Activated CD8-positive, alpha-beta memory T cell treated with anti-CD3 and anti-CD28 coated beads, Interleukin-2, amount 50 U/mL, for 24 hours (primary cell): Measurements from ENCODE around the gene ERBB4.

Experiments
- DNase-seq: peaks from one replicate; pipeline ENCODE4 v3.0.0-alpha.2; 2020; ENCODE audit errors: extremely low read depth

The ERBB4 gene

DNA sequence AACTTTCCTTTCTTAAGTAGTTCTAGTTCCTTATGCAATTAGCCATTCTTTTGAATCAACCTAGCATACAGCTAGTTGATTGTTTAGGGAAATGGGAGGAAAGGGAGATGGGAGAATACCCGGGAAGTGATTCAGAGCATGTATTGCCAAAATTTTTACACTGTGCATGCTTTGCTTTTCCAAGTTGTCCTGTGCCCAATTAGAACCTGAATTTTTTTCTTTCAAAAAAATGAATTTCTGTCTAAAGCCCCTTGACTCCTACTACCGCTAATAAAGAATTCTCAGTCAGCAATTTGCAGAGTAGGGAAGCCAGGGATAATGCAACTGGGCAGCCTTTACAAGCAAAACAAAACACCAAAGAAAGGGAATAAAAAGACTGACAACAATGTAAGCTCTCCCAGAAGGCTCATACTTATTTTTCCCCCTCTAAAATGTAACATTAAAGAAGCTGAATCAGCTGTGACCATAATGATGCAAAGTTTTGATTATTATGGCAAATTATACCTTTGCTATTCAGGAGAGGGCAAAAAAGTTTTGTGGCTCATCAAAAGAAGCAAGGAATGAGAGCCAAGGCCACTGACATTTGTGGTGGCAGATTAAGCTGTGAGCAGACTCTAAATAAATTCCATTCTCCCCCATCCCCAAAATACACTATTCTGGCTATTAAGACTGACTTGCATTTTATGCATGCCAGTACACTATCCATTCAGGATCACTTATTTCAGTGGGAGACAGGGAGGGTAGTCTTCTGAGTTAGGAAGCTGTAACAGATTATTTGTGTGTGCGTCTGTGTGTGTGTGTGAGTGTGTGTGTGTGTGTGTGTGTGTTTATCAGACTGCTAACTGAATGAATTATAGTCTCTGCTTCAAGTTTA, 174.3 kb downstream of the ERBB4 start:
- no peak for DNase-seq

DNA sequence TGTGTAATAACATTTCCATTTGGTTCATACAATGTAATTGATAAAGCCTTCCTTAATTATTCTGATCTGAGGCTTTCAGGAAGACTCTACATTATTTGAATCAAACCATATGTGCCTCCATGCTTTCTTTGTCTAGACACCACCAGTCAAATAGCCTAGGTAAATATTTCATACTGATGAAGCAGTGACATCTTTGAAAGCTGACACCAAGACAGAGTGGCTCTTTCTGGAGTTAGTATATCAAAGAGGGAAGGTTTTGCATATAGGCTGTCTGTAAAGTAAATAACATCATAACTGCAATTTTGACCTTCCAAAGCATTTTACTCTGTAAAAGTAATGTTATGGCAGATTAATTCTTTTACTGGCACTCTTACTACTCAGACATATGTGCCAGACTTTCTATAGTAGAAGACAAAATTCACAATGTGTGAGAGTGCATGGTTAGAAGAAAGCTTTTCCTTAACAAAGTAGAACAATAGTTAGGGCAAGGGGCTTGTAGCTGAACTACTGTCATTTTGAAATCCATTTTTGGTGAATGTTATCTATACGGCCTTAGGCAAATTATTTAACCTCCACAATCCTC, 177.3 kb downstream of the ERBB4 start:
- DNase-seq = no peak

DNA sequence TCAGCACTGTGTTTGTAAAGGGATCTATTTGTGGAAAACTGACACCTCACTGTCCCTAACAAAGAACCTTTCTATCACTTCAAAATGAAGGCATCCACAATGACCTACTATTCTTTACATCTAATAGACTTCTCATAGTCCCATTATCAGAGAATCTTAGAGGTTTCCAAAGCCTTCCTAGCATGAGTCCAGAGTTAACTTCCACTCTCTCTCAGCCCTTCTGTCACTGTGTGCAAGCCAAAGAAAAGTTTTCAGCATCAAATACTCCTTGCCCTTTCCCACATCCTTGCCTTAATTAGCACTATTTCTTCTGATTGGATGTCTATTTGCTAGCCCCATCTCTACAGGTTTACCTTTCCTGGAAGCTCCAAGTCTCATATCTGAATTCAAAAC, 178.5 kb downstream of the ERBB4 start:
- no peak for DNase-seq

DNA sequence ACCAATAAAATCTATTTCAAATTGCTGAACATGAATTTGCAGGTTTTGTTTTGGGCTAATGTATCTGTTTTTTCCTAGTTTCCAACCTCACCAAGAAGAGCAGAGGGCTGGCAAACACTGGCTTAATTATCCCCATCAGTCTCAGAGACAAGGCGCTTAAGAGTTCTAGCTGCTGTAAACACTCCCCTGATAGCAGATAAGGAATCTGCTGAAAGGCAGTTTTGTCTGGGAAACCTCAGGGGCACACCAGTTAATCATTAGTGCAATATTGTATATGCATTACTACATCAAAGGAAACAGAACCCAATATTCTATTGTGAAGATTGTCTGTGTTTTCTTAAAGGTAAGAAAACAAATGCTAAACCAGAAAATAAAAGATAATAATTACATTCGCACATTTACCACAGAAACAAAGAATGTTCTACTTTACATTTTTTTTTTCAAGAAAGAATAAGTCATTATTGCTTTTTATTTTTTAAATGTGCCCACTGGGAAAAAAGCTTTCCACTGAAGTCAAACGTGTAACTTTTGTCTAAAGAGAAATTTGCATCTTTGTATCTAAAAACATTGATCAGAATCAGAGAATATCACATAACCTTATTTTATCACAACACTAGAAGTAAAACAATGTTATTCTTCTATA, 179.1 kb downstream of the ERBB4 start:
- no peak for DNase-seq

DNA sequence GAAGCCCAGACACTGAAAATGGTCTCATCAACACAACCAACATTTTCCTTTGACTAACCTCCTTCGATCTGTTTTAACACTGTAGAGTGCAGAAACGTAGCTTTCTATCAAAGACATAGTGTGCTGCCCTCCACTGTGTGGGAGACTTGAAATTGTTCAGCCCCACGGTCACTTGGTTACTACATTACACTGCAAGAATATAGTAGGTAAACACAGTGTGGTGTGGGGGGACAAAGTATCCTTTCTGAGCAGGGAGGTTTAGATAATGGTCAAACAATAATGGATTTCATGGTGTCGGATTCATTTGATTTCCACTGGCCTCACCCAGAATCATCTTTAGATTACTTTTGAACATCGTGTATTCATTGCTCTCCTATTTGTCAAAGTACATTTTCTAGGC, 181.0 kb downstream of the ERBB4 start:
- no peak for DNase-seq

DNA sequence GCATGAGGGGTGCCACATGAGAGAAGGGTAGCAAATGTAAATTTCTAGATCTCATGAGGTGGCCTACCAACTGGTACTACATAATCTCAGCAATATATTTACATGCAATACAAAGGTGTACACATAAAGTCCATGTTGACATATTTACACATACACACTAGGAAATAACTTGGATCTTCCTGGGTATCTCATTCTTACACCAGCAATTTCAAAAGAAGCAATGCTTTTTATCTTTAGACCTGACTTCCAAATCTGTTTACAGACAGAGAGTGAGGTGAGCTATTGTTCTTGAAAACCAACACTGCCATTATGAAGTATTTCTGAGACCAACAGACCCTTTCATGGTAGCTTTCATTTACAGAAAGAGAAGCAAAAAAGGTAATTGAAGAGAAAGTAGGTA, 184.2 kb downstream of the ERBB4 start:
- DNase-seq = no peak

DNA sequence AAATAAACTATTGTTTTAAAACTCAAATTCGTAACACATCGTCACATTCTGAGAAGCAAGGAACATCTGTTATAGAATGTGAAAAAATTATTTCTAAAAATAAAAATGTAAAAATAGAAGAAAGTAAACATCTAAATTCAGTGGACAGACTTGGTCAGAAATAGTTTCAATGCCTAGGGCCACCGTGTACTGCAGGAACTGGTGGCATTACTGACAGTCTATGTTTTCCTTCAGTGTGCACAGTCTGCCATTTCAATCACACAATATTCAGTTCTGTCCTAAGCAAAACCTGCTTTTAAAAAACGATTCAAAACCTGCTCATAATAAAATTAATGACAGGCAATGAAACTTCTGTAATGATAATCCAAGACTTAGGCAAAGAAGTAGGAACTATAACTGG, 190.1 kb downstream of the ERBB4 start:
- DNase-seq = no peak

DNA sequence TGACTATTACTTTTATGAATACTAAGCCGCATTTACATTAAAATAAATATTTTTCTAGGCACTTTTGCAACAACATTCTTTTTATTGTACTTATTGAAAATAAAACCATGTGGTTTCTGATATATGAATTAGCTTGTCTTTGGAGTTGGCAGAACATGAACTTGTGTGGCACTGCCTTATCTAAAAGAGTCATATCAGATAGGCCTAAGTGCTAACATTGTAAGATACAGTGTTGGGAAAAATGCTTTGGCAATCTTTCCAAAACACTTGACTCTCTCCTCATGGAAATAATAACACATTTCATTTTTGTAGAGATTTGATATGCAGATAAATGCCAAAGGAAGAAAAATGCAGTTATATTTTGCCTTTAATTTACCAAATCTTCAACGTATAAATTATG, 191.7 kb downstream of the ERBB4 start:
- DNase-seq = no peak

DNA sequence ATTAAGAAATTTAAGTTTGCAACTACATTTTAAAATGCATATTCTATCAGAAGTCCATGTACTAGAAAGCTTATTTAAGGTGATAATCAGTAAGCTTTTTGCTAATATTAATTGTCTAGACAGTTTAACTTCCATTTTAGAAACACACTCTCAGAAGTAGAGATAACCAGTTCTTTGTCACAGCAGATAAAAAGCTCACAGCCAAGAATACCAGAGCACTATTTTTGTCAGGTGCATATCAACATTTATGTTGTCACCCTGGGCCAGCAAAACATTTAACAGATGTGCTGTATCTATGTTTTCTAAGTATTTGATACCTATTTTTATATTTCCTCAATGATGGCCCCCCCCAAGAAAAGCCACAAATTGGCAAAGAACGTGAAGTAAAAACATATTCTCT, 192.6 kb downstream of the ERBB4 start:
- DNase-seq = no peak

DNA sequence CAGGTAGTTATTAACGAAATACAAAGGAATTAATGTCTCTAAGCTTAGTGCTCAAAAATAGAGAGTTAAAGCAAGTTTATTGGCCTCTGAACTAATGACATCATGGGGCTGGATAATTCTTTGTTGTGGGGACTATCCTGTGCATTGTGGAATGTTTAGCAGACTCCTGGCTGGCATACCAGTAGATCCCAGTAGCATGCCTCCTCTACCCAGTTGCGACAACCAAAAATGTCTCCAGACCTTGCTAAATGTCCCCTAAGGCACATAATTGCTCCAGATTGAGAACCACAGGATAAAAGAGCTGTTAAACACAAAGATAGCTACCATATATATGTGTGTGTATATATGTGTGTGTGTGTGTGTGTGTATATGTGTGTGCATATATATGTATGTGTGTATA, 194.5 kb downstream of the ERBB4 start:
- DNase-seq = no peak

DNA sequence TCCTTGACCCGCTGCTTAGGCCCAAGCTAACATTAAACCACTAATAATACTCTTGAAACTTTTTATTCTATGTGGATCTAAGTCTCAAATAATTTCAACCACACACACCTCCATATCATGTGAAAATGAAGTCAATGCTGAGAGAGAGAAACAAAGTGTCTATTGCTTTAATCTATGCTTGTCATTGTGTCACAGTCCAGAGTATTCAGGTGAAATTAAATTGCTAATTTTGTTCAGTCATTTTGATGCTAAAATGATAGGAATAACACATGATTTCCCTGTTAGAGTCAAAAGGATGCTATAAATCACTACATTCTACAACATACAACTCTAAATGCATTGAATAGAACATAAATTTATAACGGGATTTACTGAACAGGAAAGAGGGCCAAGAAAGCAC, 195.4 kb downstream of the ERBB4 start:
- no peak for DNase-seq

DNA sequence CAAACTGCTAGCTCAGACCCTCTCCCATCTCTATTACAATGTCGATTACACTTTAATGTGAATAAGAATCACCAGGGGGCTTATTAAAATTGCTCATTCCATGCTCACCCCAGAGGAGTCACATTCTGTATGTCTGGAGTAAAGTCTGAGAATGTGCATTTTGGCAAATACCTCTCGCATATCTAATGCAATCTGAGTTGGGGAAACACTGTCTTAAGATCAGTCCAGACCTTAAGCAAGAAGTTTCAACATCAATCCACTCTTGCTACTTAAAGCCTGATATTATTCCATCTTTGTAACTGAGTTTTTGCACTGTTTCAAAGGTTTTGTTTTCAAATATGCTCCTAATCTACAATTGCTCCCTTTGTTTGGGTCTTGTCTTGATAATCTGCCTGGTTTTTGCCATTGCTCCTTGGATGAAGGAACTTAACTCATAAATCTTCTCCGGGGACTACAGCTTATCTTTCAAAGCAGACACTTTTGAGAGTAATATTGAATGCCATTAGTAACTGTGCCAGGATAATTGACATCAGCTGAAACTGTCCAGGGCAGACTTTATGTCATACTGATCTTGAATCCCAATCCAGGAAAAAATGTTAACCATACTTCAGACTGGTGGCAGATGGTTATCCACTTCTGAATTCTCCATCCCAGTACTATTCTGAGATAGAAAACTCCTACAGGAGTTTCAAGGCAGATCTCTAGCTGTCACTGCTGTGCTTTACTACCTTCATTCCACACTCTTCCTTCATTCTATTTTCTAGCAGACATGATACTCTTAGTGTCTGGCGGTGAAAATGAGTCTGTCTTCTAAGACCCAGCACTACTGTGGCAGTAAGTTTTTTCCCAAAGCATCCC, 200.9 kb downstream of the ERBB4 start:
- DNase-seq = no peak

DNA sequence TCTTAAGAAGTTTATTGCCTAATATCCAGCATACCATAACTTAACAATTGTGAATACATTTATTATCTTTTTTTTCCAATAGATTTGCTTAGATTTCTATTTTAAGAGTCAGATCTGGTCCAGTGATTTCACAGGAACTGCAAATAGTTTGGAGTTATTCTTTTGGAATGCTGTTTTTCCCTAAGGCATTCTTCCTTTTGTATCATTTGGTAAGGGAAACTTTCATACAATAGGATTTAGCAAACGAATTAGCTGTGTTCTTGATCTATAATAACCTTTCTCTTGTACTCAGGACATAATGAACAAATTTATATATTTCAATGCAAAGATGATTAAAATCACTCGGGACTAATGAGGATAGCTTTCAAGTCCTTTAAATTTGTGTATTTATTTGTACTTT, 201.6 kb downstream of the ERBB4 start:
- no peak for DNase-seq

DNA sequence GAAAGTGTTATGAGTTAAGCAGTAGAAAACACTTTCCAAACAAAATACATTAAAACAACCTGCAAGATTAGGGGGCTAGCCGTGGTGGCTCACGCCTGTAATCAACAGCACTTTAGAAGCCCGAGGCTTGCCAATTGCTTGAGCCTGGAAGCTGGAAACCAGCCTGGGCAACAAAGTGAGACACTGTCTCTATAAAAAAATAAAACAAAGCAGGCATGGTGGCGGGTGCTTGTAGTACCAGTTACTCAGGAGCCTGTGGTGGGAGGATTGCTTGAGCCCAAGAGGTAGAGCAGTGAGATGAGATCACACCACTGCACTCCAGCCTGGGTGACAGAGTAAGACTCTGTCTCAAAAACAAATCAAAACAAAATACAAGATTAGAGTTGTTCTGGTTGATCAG, 208.3 kb downstream of the ERBB4 start:
- DNase-seq = no peak

DNA sequence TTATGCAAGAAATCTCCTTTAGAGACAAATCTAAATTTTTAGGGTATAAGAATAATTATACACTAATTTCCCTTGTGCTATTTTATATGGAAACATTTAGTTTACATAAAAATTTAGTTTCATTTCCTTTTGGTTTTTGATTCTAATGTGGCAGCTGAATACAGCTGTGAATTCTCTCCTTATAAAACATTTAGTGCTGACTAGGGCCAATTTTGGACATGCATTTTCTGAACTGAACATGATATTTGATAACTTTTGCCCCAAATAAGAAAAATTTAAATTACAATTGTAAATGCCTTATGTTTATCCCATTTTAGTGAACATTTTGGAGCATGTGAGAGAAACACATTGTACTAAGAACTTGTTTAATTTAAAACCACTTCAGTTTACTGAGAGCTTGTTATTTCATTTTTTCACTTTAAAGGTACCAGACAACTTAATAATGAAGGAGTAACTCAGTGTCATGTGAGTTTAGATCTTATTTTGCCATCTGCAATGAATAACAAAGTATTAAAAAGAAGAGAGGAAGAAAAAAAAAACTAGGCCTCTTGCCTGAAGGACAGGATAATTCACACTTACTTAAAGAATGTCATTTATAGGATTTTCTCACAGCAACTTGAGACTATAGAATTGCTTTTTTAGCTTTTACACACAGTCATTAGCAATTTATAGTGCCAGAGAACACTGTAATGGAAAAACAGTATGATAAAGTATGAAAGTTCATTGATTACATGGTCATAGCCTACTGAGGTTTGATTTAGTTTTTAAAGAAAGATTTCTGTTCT, 209.7 kb downstream of the ERBB4 start:
- no peak for DNase-seq

DNA sequence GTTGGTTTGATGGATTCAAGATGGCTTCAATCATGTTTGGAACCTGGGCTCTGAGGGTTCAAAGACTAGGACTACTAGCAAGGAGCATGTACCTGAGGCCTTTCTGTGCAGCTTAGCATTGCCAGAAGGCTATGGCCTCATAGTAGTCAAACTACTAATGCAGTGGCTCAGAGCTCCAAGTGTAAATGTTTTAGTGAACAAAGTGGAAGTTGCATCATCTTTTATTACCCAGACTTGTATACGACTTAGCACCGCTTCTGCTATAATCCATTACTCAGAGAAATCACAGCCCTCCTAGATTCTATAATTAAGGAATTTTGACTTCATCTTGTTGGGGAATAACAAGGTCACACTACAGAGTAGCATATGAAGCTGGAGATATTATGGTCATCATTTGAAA, 210.5 kb downstream of the ERBB4 start:
- DNase-seq = no peak

DNA sequence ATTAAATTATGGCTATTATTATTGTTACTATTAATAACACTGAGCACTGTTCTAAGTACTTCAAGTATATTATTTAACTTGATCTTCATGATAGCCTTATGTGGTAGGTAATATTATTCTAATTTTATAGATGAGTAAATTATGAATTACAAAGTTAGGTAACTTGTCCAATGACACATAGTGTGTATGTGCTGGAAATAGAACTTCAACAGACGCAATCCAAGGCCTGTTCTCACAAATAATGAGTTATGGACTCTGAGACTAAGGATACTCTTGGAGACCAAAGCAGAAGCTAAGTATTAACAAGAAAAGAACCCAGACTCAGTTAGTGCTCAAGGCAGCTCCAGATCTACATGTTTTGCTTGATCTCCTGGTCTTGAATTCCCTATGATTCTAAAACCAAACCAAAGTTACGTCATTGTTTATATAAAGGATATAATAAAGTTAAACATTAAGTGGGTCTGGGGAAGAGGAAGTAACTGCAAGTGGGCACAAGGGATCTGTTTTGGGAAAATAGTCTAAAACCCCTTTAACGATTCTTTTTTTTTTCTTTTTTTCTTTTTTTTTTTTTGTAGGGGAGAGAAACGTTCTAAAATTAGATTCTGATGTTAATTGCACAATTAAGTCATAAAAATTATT, 211.3 kb downstream of the ERBB4 start:
- DNase-seq = no peak

DNA sequence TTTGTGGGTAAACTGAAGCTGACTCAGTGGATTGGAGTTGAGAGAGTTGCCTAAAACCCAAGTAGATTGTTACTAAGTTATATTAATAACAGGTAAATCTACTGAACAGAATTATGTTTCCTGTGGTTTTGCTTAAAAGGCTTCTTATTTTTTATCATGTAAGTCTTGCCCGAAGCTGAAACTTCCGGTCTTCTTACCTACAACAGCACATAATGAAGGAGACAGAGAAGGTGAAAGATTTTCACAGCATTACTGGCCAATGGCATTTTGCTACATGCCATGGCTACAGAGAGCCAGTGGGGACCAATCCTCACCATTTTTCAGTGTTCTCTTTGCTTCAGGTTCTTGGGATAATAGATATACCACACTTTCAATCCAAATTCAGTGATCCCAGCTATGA, 220.0 kb downstream of the ERBB4 start:
- no peak for DNase-seq

DNA sequence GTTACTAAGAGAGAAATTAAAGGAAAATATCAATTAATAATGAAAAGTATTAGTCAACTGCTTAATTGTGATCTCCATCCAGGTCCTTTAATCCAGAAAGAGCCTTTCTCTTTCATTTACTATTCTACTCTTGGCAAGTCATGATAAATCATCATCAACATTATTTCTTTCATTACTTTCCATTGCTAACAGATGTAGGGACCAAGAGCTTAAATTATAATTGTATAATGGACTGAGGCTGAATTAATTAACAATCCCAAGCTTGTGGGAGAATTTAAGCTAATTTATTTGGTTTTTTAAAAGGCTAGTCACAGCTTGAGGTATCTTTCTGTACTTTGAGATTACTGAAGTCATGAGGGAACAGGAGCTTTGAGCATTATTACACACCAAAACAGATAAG, 223.9 kb downstream of the ERBB4 start:
- no peak for DNase-seq

DNA sequence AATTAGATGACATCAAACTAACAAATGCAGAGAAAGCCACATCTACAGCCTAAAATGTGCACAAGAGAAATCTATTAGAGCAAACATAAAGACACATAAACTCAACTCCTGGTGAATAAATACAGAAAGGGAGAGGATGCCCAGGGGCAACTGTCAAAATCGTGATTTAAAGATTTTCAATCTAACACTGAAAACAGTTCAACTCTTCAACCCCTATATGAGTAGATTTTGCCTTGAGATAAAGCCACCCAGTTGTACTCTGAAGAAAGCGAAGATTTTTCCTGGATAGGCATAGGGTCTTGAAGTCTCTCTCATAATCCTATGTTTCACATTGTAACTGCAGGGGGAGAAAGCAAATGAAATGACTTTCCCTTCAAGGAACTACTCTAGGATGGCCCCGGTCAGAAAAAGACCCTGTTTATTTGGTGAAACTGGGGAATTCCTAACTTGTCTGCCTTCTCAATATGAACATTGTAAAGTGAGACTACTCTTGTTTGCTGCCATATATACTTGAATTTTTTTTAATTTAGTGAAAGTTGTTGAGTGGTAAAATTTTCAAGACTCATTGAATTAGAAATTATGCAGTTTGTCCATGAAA, 226.7 kb downstream of the ERBB4 start:
- no peak for DNase-seq

DNA sequence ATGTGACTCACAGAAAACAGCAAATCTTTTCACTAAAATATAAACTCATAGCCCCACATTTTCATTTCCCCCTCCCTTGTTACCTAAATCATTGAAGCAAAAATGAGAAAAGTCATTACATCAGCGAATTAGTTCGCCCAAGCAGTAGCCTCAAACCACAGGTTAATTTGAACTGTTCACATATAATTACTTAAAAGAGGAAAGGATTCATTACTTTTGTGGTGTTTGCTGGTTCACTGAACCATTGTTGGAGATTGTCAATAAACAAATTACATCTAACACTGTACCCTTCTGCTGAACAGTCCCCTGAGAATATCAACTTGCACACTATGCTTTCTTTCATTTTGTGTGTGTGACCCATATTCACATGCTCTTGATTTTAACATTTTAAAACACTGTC, 238.7 kb downstream of the ERBB4 start:
- no peak for DNase-seq
